ENCODE data around the gene ARSI.
"Not testable (repeated sequence)": the region's sequence is repeated elsewhere in the genome, so short reads cannot be mapped to it uniquely, and the experiment has no call there.

The ARSI gene

GRCh38 chr5:150263375-150263775 lies 39.3 kb downstream of the ARSI start:
- DNase-seq: no peak

GRCh38 chr5:150262502-150262901 lies 40.2 kb downstream of the ARSI start:
- DNase-seq: no peak

- DNase-seq: no peak
Measured at GRCh38 chr5:150261231-150261630, 41.5 kb downstream of the ARSI start.

- no peak for DNase-seq
Measured at GRCh38 chr5:150258130-150258529, 44.6 kb downstream of the ARSI start.

GRCh38 chr5:150257424-150257823 lies 45.3 kb downstream of the ARSI start:
- no peak for DNase-seq

- DNase-seq: no peak
Measured at GRCh38 chr5:150256410-150257064, 46.2 kb downstream of the ARSI start.

- DNase-seq: no peak
Measured at GRCh38 chr5:150255659-150256409, 46.9 kb downstream of the ARSI start.

GRCh38 chr5:150254774-150255173 lies 47.9 kb downstream of the ARSI start:
- DNase-seq: no peak

- DNase-seq: no peak
Measured at GRCh38 chr5:150254363-150254762, 48.3 kb downstream of the ARSI start.

GRCh38 chr5:150253416-150254208 lies 49.1 kb downstream of the ARSI start:
- DNase-seq: no peak

GRCh38 chr5:150252489-150252888 lies 50.2 kb downstream of the ARSI start:
- DNase-seq: no peak

GRCh38 chr5:150251504-150251903 lies 51.2 kb downstream of the ARSI start:
- DNase-seq: no peak

- no peak for DNase-seq
Measured at GRCh38 chr5:150249744-150250143, 53.0 kb downstream of the ARSI start.

GRCh38 chr5:150248946-150249345 lies 53.8 kb downstream of the ARSI start:
- no peak for DNase-seq

- DNase-seq: not testable (repeated sequence)
Measured at GRCh38 chr5:150248493-150248892, 54.2 kb downstream of the ARSI start.

- no peak for DNase-seq
Measured at GRCh38 chr5:150247726-150248125, 55.0 kb downstream of the ARSI start.

GRCh38 chr5:150246835-150247234 lies 55.9 kb downstream of the ARSI start:
- no peak for DNase-seq

- DNase-seq: no peak
Measured at GRCh38 chr5:150246429-150246828, 56.3 kb downstream of the ARSI start.
